MV-4-11 (cell line): ENCODE data around the gene C1orf35.

Experiments used
- DNase-seq: peaks from one replicate; lab custom pipeline; 2025; lab: John Stamatoyannopoulos, UW

The C1orf35 gene

GRCh38 chr1:228094432-228095016 lies 8.6 kb downstream of the C1orf35 start:
- no peak for DNase-seq

- no peak for DNase-seq
Measured at GRCh38 chr1:228093050-228093906, 9.8 kb downstream of the C1orf35 start.

- DNase-seq = no peak
Measured at GRCh38 chr1:228092342-228093049, 10.6 kb downstream of the C1orf35 start.

- no peak for DNase-seq
Measured at GRCh38 chr1:228091084-228091483, 12.0 kb downstream of the C1orf35 start.

GRCh38 chr1:228090613-228091081 lies 12.5 kb downstream of the C1orf35 start:
- no peak for DNase-seq

- peak; percentile 82 for DNase-seq
Measured at GRCh38 chr1:228089519-228090380, 13.4 kb downstream of the C1orf35 start.

GRCh38 chr1:228088586-228089498 lies 14.3 kb downstream of the C1orf35 start:
- DNase-seq = peak; percentile 88

- DNase-seq = peak; percentile 46
Measured at GRCh38 chr1:228087771-228088251, 15.3 kb downstream of the C1orf35 start.

- DNase-seq = no peak
Measured at GRCh38 chr1:228085287-228085951, 17.7 kb downstream of the C1orf35 start.

- DNase-seq = no peak
Measured at GRCh38 chr1:228084797-228085196, 18.3 kb downstream of the C1orf35 start.

GRCh38 chr1:228084325-228084724 lies 18.8 kb downstream of the C1orf35 start:
- DNase-seq = peak; percentile 84

- DNase-seq = peak; percentile 31
Measured at GRCh38 chr1:228083871-228084278, 19.2 kb downstream of the C1orf35 start.

- DNase-seq = peak; percentile 12
Measured at GRCh38 chr1:228082918-228083870, 19.9 kb downstream of the C1orf35 start.

- peak; percentile 88 for DNase-seq
Measured at GRCh38 chr1:228082214-228082917, 20.8 kb downstream of the C1orf35 start, which contains the start of gene ARF1. Gene ARF1, plus strand, starts transcription at chr1:228082708. Its CDS starts 14,407 bp downstream, at chr1:228097115.

GRCh38 chr1:228081578-228082213 lies 21.4 kb downstream of the C1orf35 start:
- no peak for DNase-seq

- no peak for DNase-seq
Measured at GRCh38 chr1:228081144-228081543, 22.0 kb downstream of the C1orf35 start.

- DNase-seq = no peak
Measured at GRCh38 chr1:228079601-228080263, 23.4 kb downstream of the C1orf35 start.
